ENCODE data around the gene RNF167. TPM values are rescaled to one million over a fixed set of nuclear protein-coding genes. Genes with fewer than 3 reads are reported as not detected.

Gene RNF167
- total RNA-seq, 6 experiments from 2014 or later = 88.3 to 122 (median 97.6) TPM

- Mint-ChIP-seq H3K4me3 (peak within 1 kb of the TSS; percentile 94), H3K36me3 (ENCODE audit: low read depth) (peaks cover 34% of the 10 kb centered on the region), H3K27ac (peak within 1 kb of the TSS; percentile 93), H3K27me3 (ENCODE audit: insufficient read depth) (peaks cover 1% of the 10 kb centered on the region), H3K9me3 (no peaks in the 10 kb centered on the region), H3K4me1 (ENCODE audit: low read depth) (peaks cover 56% of the 10 kb centered on the region)
- TF ChIP-seq, protein P1, sequence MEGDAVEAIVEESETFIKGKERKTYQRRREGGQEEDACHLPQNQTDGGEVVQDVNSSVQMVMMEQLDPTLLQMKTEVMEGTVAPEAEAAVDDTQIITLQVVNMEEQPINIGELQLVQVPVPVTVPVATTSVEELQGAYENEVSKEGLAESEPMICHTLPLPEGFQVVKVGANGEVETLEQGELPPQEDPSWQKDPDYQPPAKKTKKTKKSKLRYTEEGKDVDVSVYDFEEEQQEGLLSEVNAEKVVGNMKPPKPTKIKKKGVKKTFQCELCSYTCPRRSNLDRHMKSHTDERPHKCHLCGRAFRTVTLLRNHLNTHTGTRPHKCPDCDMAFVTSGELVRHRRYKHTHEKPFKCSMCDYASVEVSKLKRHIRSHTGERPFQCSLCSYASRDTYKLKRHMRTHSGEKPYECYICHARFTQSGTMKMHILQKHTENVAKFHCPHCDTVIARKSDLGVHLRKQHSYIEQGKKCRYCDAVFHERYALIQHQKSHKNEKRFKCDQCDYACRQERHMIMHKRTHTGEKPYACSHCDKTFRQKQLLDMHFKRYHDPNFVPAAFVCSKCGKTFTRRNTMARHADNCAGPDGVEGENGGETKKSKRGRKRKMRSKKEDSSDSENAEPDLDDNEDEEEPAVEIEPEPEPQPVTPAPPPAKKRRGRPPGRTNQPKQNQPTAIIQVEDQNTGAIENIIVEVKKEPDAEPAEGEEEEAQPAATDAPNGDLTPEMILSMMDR (IDR thresholded peaks at IDR 0.05) = peak; percentile 85
- DNase-seq = peak; percentile 49
Measured at GRCh38 chr17:4986951-4987766, 47.1 kb downstream of the RNF167 start, which contains the start of gene CAMTA2. Gene CAMTA2, minus strand, starts transcription at chr17:4987675. Its CDS starts 1,453 bp downstream, at chr17:4986222.

- no peaks in the 10 kb centered on the region for H3K9me3 Mint-ChIP-seq
- peak overlapping the region; percentile 93 for H3K27ac Mint-ChIP-seq
- H3K27me3 Mint-ChIP-seq (ENCODE audit: insufficient read depth) = no peaks in the 10 kb centered on the region; the same call in none of the 2 replicates
- H3K36me3 Mint-ChIP-seq (ENCODE audit: low read depth) = peaks cover 26% of the 10 kb centered on the region
- DNase-seq = no peak
- TF ChIP-seq, protein P1 (IDR thresholded peaks at IDR 0.05) = no peak
- H3K4me3 Mint-ChIP-seq = peak overlapping the region; percentile 94
- peaks cover 47% of the 10 kb centered on the region for H3K4me1 Mint-ChIP-seq (ENCODE audit: low read depth)
Measured at GRCh38 chr17:4987767-4988567, 47.9 kb downstream of the RNF167 start.

DNA sequence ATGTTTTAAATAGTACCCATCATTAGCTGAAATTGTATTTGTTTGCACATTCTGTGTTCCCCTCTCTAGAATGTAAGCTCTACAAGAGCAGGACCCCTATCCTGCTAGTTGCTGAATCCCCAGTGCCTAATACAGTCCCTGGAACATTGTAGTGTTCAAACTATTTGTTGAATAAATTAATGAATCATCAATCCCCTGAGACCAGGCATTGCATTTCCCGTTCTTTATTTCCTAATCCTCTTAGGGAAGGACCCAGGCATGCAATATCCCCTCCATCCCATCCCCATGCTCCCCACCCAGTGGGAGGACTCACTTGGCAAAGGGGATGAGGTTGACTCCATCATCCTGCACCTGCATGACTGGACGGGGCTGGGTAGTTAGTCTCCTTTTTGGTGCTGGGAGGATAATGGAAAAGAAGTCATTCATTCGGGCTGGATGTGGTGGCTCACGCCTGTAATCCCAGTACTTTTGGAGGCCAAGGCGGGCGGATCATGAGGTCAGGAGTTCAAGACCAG lies 54.1 kb downstream of the RNF167 start:
- Mint-ChIP-seq H3K27ac (no peak overlapping the region), H3K36me3 (ENCODE audit: low read depth) (peaks cover 11% of the 10 kb centered on the region), H3K27me3 (ENCODE audit: insufficient read depth) (peaks cover 2% of the 10 kb centered on the region; the same call in 1 of the 2 replicates), H3K9me3 (no peaks in the 10 kb centered on the region), H3K4me3 (no peak overlapping the region), H3K4me1 (ENCODE audit: low read depth) (peaks cover 18% of the 10 kb centered on the region)
- no peak for DNase-seq
- TF ChIP-seq, protein P1 (IDR thresholded peaks at IDR 0.05) = no peak

Small RNA genes lying within 50 kb of the gene (microRNA-seq; reads per million reads assigned to microRNA genes)
- gene MIR6864 (not detected), gene MIR6865 (not detected)

Other genes starting within 250 kb of the RNF167 start
- gene PELP1, start 236.1 kb upstream of the RNF167 start, total RNA-seq (2021; fragmentation: NEBNext Ultra II Directional; extraction: Animal tissue kit (Norgen Biotek cat#: 25700)) = 10 to 100 TPM; 52.8 to 64.9 (median 60.5) TPM
- gene ARRB2, start 229.6 kb upstream of the RNF167 start, total RNA-seq (2021; fragmentation: NEBNext Ultra II Directional; extraction: Animal tissue kit (Norgen Biotek cat#: 25700)) = 10 to 100 TPM in 2 of 6 experiments, 1 to 10 TPM in 4; 8.0 to 10.7 (median 9.1) TPM
- 10 to 100 TPM; 15.3 to 19.1 (median 17.4) TPM for gene MED11, start 208.8 kb upstream of the RNF167 start, total RNA-seq (2021; fragmentation: NEBNext Ultra II Directional; extraction: Animal tissue kit (Norgen Biotek cat#: 25700))
- gene ZMYND15, start 200.4 kb upstream of the RNF167 start, total RNA-seq (2021; fragmentation: NEBNext Ultra II Directional; extraction: Animal tissue kit (Norgen Biotek cat#: 25700)) = not detected
- under 1 TPM; 0.31 to 0.92 (median 0.62) TPM for gene CXCL16, start 200.3 kb upstream of the RNF167 start, total RNA-seq (2021; fragmentation: NEBNext Ultra II Directional; extraction: Animal tissue kit (Norgen Biotek cat#: 25700))
- gene TM4SF5, start 168.4 kb upstream of the RNF167 start, total RNA-seq (2021; fragmentation: NEBNext Ultra II Directional; extraction: Animal tissue kit (Norgen Biotek cat#: 25700)) = not detected
- under 1 TPM in 3 of 6 experiments, not detected in 3; 0.23 to 0.34 (median 0.31) TPM for gene VMO1, start 153.9 kb upstream of the RNF167 start, total RNA-seq (2021; fragmentation: NEBNext Ultra II Directional; extraction: Animal tissue kit (Norgen Biotek cat#: 25700))
- not detected for gene GLTPD2, start 151.3 kb upstream of the RNF167 start, total RNA-seq (2021; fragmentation: NEBNext Ultra II Directional; extraction: Animal tissue kit (Norgen Biotek cat#: 25700))
- 100 to 1,000 TPM; 216 to 280 (median 237) TPM for gene PSMB6, start 144.1 kb upstream of the RNF167 start, total RNA-seq (2021; fragmentation: NEBNext Ultra II Directional; extraction: Animal tissue kit (Norgen Biotek cat#: 25700))
- gene PLD2, start 133.1 kb upstream of the RNF167 start, total RNA-seq (2021; fragmentation: NEBNext Ultra II Directional; extraction: Animal tissue kit (Norgen Biotek cat#: 25700)) = 10 to 100 TPM; 14.9 to 21.8 (median 19.4) TPM
- gene MINK1, start 106.9 kb upstream of the RNF167 start, total RNA-seq (2021; fragmentation: NEBNext Ultra II Directional; extraction: Animal tissue kit (Norgen Biotek cat#: 25700)) = 10 to 100 TPM; 68.5 to 82.4 (median 71.6) TPM
- 1 to 10 TPM in 4 of 6 experiments, under 1 TPM in 2; 0.95 to 1.6 (median 1.4) TPM for gene C17orf107, start 40.7 kb upstream of the RNF167 start, total RNA-seq (2021; fragmentation: NEBNext Ultra II Directional; extraction: Animal tissue kit (Norgen Biotek cat#: 25700))
- gene CHRNE, start 37.2 kb upstream of the RNF167 start, total RNA-seq (2021; fragmentation: NEBNext Ultra II Directional; extraction: Animal tissue kit (Norgen Biotek cat#: 25700)) = under 1 TPM in 3 of 6 experiments, not detected in 3; 0.07 to 0.15 (median 0.07) TPM
- gene GP1BA, start 8.0 kb upstream of the RNF167 start, total RNA-seq (2021; fragmentation: NEBNext Ultra II Directional; extraction: Animal tissue kit (Norgen Biotek cat#: 25700)) = not detected
- gene SLC25A11, start 222 bp upstream of the RNF167 start, total RNA-seq (2021; fragmentation: NEBNext Ultra II Directional; extraction: Animal tissue kit (Norgen Biotek cat#: 25700)) = 10 to 100 TPM; 61.9 to 78.6 (median 64.4) TPM
- 1,000 to 10,000 TPM; 1,630 to 1,970 (median 1,832) TPM for gene PFN1, start 8.3 kb downstream of the RNF167 start, total RNA-seq (2021; fragmentation: NEBNext Ultra II Directional; extraction: Animal tissue kit (Norgen Biotek cat#: 25700))
- 1 to 10 TPM; 1.9 to 4.6 (median 3.2) TPM for gene ENO3, start 10.9 kb downstream of the RNF167 start, total RNA-seq (2021; fragmentation: NEBNext Ultra II Directional; extraction: Animal tissue kit (Norgen Biotek cat#: 25700))
- 10 to 100 TPM; 59.4 to 76.9 (median 65.6) TPM for gene SPAG7, start 27.5 kb downstream of the RNF167 start, total RNA-seq (2021; fragmentation: NEBNext Ultra II Directional; extraction: Animal tissue kit (Norgen Biotek cat#: 25700))
- 10 to 100 TPM; 48.9 to 60.8 (median 54.1) TPM for gene CAMTA2, start 47.4 kb downstream of the RNF167 start, total RNA-seq (2021; fragmentation: NEBNext Ultra II Directional; extraction: Animal tissue kit (Norgen Biotek cat#: 25700))
- gene INCA1, start 57.3 kb downstream of the RNF167 start, total RNA-seq (2021; fragmentation: NEBNext Ultra II Directional; extraction: Animal tissue kit (Norgen Biotek cat#: 25700)) = 1 to 10 TPM in 4 of 6 experiments, under 1 TPM in 2; 0.66 to 1.5 (median 1.0) TPM
- 100 to 1,000 TPM; 174 to 200 (median 178) TPM for gene KIF1C, start 57.7 kb downstream of the RNF167 start, total RNA-seq (2021; fragmentation: NEBNext Ultra II Directional; extraction: Animal tissue kit (Norgen Biotek cat#: 25700))
- under 1 TPM in 1 of 6 experiments, not detected in 5; 0.12 TPM for gene SLC52A1, start 95.2 kb downstream of the RNF167 start, total RNA-seq (2021; fragmentation: NEBNext Ultra II Directional; extraction: Animal tissue kit (Norgen Biotek cat#: 25700))
- gene ZFP3, start 138.2 kb downstream of the RNF167 start, total RNA-seq (2021; fragmentation: NEBNext Ultra II Directional; extraction: Animal tissue kit (Norgen Biotek cat#: 25700)) = under 1 TPM in 5 of 6 experiments, not detected in 1; 0.09 to 0.19 (median 0.13) TPM
- gene ZNF232, start 171.6 kb downstream of the RNF167 start, total RNA-seq (2021; fragmentation: NEBNext Ultra II Directional; extraction: Animal tissue kit (Norgen Biotek cat#: 25700)) = 1 to 10 TPM; 3.5 to 4.9 (median 3.8) TPM
- gene USP6, start 175.8 kb downstream of the RNF167 start, total RNA-seq (2021; fragmentation: NEBNext Ultra II Directional; extraction: Animal tissue kit (Norgen Biotek cat#: 25700)) = under 1 TPM; 0.05 to 0.19 (median 0.10) TPM